DMS79 (cell line): ENCODE data around the gene HNRNPA3.
"Not testable (repeated sequence)": the region's sequence is repeated elsewhere in the genome, so short reads cannot be mapped to it uniquely, and the experiment has no call there.

Experiments used
- DNase-seq: peaks from one replicate; lab custom pipeline; 2025; lab: John Stamatoyannopoulos, UW

Gene HNRNPA3

DNA sequence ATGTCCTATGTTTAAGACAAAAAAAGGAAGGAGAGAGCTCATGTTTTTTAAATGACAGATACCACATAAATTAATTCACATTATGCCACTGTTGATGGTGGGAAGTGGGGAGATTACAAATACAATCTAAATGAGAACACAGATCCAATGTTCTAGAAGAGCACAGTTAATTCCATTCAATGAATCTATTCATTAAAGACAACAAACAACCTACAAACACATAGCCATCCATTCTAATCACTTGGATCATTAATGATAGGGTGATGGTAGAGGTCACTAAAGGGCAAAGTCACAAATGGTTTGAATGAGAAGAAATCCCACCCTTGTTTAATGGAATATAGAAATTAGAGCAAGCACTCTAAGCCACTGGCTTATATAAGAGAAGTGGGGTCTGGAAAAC, 21.7 kb downstream of the HNRNPA3 start:
- no peak for DNase-seq

DNA sequence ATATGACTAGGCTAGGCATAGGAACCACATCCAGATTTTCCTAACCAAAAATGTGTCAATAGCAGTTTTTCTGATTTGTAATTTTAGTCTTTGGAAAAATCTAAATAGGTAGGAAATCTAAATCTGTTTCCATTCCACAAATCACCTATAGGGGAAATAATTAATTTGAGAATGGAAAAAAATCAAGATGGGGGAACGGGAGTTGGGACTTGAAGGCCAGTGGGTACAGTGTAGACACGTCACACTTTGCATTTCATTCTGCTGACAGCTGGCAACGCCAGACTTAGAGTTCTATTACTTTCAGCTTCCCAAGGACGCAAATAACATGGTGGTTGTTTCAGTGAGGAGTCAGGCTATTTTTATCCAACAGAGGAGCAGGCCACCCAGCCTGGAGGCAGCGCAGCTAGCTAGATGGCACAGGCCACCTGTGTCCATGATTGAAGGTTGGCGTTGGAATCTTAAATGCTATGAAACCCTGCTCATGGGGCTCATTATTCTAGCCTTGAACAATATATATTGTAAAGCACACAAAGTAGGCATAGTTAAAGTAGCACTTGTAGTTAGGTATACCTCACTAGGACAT, 23.4 kb downstream of the HNRNPA3 start:
- DNase-seq = no peak

DNA sequence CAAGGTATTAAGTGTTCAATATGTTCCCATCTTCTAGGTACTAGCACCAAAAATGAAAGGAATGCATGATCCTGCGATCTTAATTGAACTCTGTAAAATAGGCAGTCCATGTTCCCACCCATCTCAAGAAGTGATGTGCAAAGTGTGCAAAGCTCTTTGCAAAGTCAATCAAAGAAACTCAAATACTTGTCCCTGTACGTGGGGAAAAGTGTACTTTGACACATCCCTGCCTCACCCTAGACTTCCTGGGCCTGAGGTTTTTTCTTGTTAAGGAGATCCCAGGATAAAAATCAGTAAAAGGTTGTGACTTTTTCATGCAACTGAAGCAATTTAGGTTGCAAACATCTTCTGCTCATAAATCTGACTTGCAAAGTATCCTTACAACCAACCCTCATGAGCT, 25.3 kb downstream of the HNRNPA3 start:
- no peak for DNase-seq

DNA sequence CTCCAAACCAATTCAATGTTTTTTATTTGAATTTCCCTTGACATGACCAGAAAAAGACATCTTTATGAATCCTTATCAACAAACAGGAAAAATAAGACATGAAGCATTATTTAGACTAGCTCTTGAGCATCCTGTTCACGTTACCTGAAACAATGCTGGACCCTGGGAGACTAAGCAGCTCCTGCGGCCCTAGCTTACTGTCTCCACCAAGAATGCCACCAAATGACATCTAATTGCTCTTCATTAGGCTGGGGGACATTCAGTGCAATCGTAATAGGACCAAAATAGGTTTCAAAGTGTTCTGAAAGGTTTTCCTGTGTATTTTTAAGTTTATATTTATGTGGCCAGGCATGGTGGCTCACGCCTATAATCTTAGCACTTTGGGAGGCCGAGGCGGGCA, 26.5 kb downstream of the HNRNPA3 start:
- no peak for DNase-seq

DNA sequence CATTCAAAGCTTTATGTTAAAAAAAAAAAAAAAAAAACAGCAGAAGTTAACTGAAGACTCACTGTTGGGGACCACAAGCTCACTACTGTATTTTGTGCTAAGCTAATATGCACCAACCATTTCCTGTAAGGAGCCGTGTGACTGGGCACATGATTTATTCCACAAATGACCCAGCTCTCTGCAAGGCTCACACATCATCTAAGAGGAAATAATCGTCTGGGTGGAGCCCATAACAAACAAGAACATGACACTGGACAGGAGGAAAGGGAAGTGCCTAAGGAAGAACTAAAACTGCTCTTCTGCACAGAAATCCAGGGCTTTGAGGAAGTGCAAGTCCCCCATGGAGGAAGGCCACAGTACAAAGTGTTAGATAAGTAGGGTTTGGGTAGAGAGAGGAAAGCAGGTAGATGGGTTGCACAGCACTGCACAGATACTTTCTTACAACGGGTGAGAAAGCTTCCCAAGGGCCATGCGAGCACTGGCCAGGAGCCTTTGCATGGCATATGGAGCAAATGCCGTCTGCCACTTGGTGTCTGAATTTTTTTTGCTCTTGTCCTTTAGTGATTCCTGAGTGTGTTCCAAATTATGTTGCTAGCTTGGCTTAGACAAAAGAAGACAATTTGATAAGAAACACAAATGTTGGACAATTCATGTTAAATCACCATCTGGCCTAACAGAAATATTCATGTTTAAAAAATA, 27.5 kb downstream of the HNRNPA3 start:
- no peak for DNase-seq

DNA sequence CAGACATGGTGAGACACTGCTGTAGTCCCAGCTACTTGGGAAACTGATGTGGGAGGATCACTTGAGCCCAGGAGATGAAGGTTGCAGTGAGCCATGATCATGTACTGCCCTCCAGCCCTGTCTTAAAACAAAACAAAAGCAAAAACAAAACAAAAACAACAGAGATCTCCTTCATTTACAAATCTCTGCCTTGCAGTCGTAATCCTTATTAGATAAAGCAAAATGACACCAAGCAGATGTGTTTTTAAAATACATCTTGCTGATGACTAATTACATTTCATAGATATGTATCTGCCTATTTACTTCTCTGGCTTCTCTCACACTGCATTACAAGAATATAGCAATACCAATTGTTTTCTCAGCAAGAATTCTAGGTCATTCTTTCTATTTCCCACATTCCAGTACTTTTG, 29.1 kb downstream of the HNRNPA3 start:
- no peak for DNase-seq

DNA sequence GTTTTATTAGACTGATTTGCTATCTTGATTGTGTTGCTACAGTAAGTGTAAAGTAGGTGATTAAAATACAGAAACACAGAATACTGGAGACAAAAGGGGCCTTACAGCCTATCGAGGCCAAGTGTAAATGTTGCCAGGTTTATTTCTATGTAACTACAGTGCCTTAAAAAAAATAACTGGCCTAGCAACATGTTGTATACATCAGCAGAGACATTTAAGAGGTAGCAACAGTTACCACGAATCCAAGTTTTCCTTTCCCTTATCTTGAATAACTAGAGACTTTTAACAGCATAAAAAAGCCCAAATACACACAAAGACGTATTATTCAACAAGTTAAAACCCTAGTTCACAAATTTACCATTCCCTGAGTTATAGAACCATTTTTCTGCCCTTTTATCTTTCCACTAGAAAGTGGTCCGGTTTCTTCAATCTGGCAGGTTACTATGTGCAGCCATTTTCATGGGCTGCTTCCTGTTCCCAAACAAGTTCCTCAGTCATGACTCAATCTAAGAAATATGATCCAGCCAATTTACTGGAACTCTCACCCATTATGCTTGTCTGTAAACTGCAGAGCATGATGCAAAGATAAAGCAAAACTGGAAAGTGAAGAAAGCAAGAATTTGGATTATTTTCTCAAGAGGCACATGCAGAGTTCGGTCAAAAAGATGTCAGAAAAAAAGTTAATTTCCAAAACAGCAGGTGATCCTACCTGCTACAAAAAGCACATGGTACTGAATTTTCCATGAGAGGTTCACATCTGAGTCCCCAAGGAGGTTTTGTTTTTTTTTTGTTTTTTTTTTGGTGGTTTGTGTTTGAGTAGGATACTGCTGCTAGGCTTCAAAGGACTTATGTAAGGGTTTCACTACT, 29.8 kb downstream of the HNRNPA3 start:
- DNase-seq = peak; percentile 30

DNA sequence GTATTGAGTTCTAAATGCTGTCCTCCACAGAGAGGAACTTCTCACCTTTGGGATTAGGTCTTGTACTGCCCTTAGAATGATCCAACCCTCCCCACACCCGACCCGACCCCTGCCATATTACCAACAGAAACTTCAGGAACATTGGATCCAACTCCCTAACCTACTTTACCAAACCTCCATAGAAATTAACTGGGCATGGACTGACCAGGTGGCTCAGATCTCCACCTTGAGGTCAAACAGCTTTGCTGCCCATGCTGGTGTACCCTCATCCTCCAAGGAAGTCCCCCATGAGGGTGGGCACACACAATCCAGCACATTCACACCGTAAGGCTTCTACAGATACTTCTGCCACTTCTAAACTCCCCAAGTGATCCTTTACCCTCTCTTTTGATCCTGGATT, 30.5 kb downstream of the HNRNPA3 start:
- no peak for DNase-seq

DNA sequence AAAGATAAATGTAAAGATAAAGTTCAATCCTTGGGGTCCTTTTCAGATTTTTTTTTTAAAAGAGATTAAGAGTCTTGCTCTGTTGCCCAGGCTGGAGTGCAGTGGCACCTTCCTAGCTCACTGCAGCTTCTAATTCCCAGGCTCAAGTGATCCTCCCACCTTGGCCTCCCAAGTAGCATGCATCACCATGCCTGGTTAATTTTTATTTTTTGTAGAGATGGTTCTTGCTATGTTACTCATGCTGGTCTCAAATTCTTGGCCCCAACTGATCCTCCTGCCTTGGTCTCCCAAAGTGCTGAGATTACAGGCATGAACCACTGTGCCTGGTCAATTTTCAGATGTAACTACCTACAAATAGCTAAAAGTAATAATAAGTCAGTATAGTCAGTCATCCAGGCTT, 30.9 kb downstream of the HNRNPA3 start:
- no peak for DNase-seq

DNA sequence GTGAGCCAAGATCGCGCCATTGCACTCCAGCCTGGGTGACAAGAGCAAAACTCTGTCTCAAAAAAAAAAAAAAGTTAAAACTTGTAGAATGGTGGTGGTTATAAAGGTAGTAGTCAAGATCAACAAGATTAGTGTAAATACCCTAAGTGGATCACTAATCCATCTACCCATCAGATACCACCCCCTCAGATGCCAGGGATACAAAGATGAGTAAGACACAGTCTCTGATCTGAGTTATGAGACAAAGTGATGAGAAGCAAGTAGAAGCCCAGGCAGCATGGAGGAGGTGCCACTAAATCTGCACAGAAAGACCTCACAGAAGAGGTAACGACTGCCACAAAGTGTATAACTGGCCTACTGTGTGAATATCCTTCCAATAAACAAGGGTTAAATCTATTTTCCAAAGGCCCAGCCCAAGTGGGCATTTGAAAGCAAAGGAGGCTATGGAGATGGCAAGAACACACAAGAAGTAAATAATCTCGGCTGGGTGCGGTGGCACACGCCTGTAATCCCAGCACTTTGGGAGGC, 31.7 kb downstream of the HNRNPA3 start:
- DNase-seq = no peak

DNA sequence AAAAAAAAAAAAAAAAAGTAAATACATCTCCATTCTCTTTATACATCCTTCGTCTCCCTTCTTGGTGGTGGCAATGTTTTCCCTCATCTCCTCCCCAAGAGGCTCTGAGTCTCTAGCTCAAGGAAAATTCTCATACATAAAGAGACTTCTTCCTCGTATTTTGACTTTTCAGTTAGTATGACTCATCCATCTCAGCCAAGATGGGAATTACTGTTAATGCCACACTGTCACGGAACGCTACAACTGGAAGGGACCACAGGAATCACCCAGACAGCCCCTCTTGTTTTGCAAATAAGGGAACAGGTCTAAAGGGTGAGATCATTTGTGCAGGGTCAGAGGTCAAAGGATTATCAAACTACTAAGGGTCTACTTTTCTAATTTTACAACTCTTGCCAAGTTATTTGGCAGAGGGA, 32.4 kb downstream of the HNRNPA3 start:
- DNase-seq = no peak

DNA sequence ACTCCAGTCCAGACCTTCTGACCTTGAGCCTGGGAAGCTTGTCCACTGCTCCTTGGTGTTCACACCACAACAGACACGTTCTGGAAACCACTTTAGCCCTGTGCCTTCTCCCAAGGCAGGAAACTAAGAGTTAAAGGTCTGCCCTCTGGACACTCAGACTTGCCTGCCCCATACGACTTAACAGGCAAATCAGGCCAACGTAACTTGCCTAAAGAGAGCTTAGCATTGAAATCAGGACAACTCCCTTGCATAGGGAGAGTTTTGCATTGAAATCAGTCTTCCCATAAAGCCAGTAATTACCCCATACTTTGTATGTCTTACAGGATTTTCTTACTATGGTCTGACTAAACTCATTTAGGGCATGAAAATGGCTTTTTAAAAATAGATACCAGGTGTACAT, 33.4 kb downstream of the HNRNPA3 start:
- no peak for DNase-seq

DNA sequence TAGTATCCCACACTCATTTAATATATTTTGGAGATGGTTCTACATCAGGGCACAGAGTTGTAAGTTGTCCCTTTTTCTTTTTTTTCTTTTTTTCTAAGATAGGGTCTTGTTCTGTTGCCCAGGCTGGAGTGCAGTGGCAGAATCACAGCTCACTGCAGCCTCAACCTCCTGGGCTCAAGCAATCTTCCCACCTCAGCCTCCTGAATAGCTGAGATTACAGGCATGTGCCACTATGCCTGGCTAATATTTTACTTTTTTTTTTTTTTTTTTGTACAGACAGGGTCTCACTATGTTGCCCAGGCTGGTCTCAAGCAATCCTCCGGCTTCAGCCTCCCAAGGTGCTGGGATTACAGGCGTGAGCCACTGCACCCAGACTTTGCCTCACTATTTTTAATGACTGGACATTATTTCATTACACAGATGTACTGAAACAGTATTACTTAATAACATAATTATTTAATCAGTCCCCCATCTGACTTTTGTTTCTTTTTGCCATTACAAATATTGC, 34.0 kb downstream of the HNRNPA3 start:
- not testable (repeated sequence) for DNase-seq

DNA sequence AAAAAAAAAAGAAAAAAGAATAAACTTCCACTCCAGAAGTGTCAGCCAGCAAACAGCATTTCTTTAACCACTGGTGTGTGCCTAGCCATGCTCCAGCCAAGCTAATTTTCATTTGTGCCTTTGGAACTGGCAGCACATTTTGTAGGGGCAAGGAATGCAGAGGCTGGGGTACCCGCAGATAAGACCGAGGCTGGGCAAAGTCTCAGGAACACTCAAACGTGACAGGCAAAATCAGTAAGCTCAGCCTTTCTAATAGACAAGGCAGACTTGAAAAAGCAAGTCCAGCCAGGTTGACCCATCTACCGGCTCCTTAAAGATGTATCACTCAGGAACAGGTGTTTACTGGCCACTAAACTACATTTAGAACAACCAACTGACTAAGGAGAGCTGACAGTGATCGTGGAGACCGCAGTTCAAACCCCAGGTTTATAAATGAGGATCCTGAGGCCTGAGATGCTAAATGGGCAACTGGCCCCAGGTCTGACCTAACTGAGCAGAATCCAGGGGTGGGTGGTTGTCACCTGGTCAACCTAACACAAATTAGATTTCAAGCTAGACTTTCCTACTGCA, 35.2 kb downstream of the HNRNPA3 start:
- no peak for DNase-seq

DNA sequence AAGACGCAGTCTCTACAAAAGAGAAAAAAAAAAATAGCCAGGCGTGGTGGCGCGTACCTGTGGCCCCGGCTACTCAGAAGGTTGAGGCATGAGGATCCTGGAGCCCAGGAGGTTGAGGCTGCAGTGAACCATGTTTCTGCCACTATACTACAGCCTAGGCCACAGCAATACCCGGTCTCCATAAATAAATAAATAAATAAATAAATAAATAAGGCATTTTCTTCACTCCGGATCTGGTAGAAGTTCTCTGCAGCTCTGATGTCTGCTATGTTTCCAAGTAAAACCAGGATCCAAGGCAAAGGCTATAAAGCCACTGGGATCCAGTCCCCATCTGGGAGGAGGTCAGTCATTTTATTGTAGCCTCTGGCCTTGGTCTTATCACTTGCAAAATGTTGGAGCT, 36.4 kb downstream of the HNRNPA3 start:
- DNase-seq = no peak

DNA sequence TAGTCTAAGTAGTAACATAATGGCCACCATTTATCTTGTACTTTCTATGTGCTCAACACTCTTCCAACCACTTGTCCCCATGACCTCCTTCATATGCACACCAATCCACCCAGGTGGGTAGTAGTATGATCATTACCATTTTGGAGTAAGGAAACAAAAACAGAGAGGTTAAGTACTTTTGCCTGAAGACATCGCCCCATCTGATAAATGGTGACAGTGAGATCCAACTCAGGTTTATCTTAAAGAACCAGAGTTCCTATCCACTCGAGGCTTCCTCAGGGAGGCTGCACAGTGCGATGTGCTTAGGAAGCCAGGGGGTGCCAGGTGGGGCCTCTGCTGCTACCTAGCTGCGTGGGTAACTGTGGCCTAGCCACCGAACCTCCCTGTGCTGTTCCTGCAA, 37.9 kb downstream of the HNRNPA3 start:
- DNase-seq = no peak

DNA sequence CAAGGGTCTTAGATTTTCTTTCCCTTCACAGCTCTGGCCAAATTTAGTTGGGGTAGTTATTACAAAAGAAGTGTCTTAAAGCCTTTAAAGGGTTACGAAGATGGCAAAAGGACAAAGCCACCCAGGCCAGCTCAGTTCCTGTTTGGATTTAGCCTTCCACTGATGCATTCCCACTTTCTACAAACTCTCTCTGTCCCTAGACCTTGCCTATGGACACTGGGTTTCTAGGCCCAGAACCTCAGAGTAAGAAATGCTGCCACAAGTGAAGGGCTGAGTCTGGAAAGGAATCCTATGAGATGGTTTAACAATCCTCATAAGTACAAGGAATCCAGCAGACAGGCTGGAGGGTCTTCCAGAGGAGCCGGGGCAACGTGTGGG, 38.6 kb downstream of the HNRNPA3 start:
- no peak for DNase-seq

DNA sequence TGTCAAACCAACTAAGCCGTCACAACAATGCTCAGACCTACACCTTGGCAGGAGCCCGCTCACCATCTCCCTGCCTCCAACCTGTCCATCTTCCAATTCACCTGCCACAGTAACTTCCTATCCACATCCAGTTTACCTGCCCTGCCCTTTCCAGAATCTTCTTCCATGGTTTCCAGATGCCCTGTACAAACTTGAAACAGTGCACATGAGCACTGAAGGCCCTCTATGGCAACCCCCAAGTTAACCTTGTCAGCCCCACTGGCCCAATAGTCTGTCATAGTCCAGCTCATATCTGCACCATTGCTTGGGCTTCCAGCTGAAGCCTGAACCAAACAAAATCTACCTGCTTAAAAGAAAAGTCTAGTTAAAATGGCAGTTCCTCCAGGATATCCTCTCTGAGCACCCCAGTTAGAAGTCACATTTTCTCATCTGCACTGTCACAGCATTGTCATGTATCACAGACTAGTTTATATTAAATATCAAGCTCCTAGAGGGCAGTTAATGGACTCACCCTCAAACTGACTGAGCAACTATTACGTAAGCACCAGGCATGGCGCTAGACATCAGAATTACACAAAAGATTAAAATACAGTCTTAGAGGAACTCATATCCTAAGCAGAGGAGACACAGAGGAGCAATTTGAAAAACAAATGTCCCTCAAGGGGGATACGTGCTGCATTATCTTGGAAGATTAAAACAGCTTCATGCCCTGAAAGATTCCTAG, 40.4 kb downstream of the HNRNPA3 start:
- DNase-seq = no peak

DNA sequence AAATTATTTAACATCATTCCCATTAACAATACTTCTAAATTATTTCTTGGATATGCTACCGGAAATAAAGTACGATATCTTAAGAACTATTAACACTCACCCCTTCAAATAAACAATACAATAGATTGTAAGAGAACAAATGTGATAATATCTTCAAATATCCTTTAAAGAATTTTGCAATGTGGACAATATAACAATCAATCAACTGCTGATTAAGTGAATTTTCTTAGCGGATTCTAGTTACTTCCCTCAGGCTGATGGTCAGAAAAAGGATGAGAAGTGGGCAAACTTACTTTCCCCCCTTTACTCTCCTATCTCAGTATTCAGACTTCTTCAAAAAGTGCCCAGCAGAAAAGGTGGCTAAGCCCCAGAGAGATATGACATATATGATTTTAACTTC, 41.1 kb downstream of the HNRNPA3 start:
- no peak for DNase-seq

DNA sequence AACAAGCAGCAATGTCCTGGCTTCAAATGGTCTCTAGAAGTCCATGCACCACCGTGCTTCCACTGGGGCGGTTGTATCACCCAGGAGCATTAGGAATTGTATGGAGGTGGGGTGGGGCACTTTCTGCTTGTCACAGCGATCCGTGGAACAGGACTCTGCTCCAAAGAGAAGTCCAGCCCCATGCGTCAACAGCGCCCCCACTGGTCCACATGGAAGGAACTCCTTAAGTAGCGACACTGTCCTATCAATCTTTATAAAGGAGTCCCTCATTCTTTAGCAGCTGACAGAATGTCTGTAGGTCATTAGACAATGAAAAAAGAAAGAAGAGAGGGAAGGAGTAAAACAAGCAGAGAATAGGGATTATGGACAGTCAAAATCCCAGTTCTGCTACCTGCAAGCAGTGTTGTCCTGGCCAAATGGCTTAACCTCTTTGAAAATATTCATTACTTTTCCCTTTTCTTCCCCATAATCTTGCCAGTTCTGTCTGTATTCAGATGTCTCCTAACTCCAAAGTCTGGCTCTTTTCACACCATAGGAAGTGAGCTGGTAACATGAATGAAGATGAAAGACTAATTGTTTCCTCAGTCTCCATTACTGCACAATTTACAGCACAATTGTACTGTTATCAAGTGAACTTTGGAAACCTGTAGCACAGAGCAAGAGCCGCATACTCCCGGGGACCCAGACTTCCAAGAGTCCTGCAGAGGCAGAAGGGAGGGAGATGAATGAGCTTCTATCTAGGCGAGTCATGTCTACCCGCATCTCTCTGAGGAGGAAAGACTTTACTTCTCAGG, 42.0 kb downstream of the HNRNPA3 start:
- no peak for DNase-seq

DNA sequence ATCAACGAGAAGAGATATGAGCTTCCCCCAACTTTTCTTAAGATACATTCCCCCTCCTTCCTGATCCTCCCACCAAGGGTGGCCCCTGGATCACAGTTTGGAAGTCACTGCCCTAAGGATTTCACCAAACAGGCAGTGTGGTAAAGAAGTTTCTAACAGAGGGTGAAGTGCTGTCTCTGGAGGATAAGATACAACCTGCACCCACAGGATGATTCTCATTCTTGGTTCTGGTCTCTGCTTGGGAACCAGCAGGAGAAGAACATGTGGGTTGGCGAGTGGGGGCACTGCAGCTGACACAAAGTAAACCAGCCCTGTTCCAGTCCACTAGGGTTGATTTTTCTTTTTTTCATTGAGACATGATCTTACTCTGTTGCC, 42.6 kb downstream of the HNRNPA3 start:
- no peak for DNase-seq
